ENCODE results near the gene TPBGL. TPM values are rescaled to one million over a fixed set of nuclear protein-coding genes. Genes with fewer than 3 reads are reported as not detected.

TPBGL gene
- total and polyA plus RNA-seq, 2 donors (not counting 3 experiments of a cell fraction or from before 2014, with no cell fraction given) = not detected

DNA sequence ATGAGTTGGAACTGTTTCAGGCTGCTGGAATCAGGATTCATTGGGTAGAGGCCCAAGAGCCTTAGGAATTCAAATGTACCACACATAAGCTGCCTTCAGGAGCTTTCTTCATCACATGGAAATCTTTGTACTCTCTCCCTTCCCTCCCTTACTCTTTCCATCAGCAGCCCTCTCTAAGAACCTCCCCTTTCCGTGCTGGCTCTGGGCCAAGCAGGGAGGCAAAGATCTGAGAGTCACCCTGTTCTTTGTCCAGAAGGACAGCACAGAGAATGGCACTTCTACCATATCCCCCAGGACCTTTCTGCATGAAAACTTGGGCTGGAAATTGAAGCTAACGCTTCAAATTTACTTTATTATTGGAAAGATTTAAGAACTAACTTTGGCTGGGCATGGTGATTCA is 20.7 kb upstream of the TPBGL start:
- Histone ChIP-seq H3K9me3 (replicated peaks; ENCODE audit: control insufficient read depth, insufficient read depth, low read length) (no peaks in the 10 kb centered on the region), H3K4me2 (ENCODE audit: insufficient read depth, low read length) (no peak overlapping the region), H3K27me3 (ENCODE audit: control insufficient read depth in 2 of 2, insufficient read depth in 2 of 2, low read length in 2 of 2) (peaks cover 0 to 3% of the 10 kb centered on the region in 2 experiments), H3K9ac (replicated peaks; ENCODE audit: extremely low read depth, insufficient read depth, low read length) (no peak overlapping the region), H3K4me1 (ENCODE audit: control insufficient read depth, extremely low read depth, insufficient read depth, low read length) (no peaks in the 10 kb centered on the region), H3K9me1 (replicated peaks; ENCODE audit: control insufficient read depth, extremely low read depth, insufficient read depth, low read length) (no peaks in the 10 kb centered on the region), H3K27ac (ENCODE audit: insufficient read depth, low read depth, low read length) (no peak overlapping the region), H3K4me3 (replicated peaks in 1 of 3; ENCODE audit: insufficient read depth in 1 of 3, low read depth in 1 of 3, low read length in 3 of 3) (no peak overlapping the region), H3K79me2 (ENCODE audit: control insufficient read depth, insufficient read depth, low read length) (no peaks in the 10 kb centered on the region), H2AFZ (ENCODE audit: low read depth, low read length) (no peak overlapping the region), H3K36me3 (ENCODE audit: control insufficient read depth in 2 of 2, extremely low read depth in 1 of 2, insufficient read depth in 2 of 2, low read length in 2 of 2) (no peaks in the 10 kb centered on the region), H4K20me1 (replicated peaks; ENCODE audit: control insufficient read depth, extremely low read depth, insufficient read depth, low read length) (no peaks in the 10 kb centered on the region)
- ChIA-PET POLR2A (no interaction called here), CTCF (interaction anchor here (1.0 to 4.6 kb wide), 4 partner anchors 15 to 79 kb away, joined by 3 to 17 read pairs (median 10); no protein-coding TSS in a partner anchor)
- DNase-seq (ENCODE audit: low read depth, low spot score) (no peak), FAIRE-seq (no peak)
- intact Hi-C loops (cut with micrococcal nuclease) (no loop called here), dilution Hi-C loops (cut with MboI; ENCODE audit: extremely low pct_ligation_motif_present, low sequenced_read_pairs) (no loop called here)
- TF ChIP-seq POLR2AphosphoS5 (IDR thresholded peaks at IDR 0.05; ENCODE audit: insufficient read depth, low read depth, low read length) (no peak), POLR2A (IDR thresholded peaks at IDR 0.05; ENCODE audit: low read depth, low read length) (no peak), MAX (IDR thresholded peaks at IDR 0.05; ENCODE audit: insufficient read depth, insufficient read length) (no peak), GATA2 (IDR thresholded peaks at IDR 0.05; ENCODE audit: insufficient read depth, insufficient read length, low read depth, low read length) (no peak), JUN (IDR thresholded peaks at IDR 0.05; ENCODE audit: borderline replicate concordance, insufficient read depth, insufficient read length, low read depth) (no peak), EZH2 (IDR thresholded peaks at IDR 0.05; ENCODE audit: borderline replicate concordance, low read depth, low read length, severe bottlenecking) (no peak), MYC (IDR thresholded peaks at IDR 0.05; ENCODE audit: low read depth, low read length) (no peak), FOS (IDR thresholded peaks at IDR 0.05; ENCODE audit: borderline replicate concordance, insufficient read depth, low read length) (no peak)
- no TSS peak for BruUV-seq (replicated peaks)

All from endothelial cell of umbilical vein (primary cell).